A673 (cell line): Measurements from ENCODE around the gene ACACA. TPM values are rescaled to one million over a fixed set of nuclear protein-coding genes. Genes with fewer than 3 reads are reported as not detected.
A peak's percentile ranks its signal among the peaks of the same experiment; 100 is the strongest.

Experiments used
- BruUV-seq: library from RNA; stranded (reverse); fragments of 400-500 nt; replicated peaks from 2 replicates; lab custom pipeline; 2021; lab: Mats Ljungman, UMichigan
- CTCF ChIA-PET: fragments of 300-600 bp; sonication (Branson Sonifier 250); formaldehyde crosslinking; loops from one replicate; lab custom pipeline; 2022; ENCODE audit warnings: antibody characterized with exemption; lab: Charles Lee
- POLR2A ChIA-PET: fragments of 300-600 bp; sonication (Branson Sonifier 250); formaldehyde crosslinking; loops from one replicate; lab custom pipeline; 2022; ENCODE audit warnings: antibody characterized with exemption; ENCODE audit not compliant: low non-redundant PET; lab: Charles Lee
- DNase-seq: peaks from one replicate; pipeline ENCODE4 v3.0.0-alpha.2; 2015; ENCODE audit warnings: low spot score
- H3K27ac ChIP-seq: fragments of 200-600 bp; sonication (generic); 2 replicates; pipeline ENCODE4 v1.5.1; 2016; ENCODE audit warnings: mixed run types, low read depth, mild to moderate bottlenecking, mixed read lengths, antibody characterized with exemption, low read length; ENCODE audit not compliant: poor library complexity, severe bottlenecking
- H3K27me3 ChIP-seq: fragments of 200-600 bp; sonication (generic); replicated peaks from 2 replicates; pipeline ENCODE4 v1.6.1; 2017; ENCODE audit warnings: mixed run types, low read depth, mild to moderate bottlenecking, mixed read lengths, antibody characterized with exemption, low read length; ENCODE audit not compliant: insufficient read depth, poor library complexity
- H3K36me3 ChIP-seq: fragments of 200-600 bp; sonication (generic); 2 replicates; pipeline ENCODE4 v1.6.1; 2016; ENCODE audit warnings: mixed run types, mild to moderate bottlenecking, mixed read lengths, antibody characterized with exemption, low read length; ENCODE audit not compliant: insufficient read depth, poor library complexity, severe bottlenecking
- H3K4me1 ChIP-seq: fragments of 200-600 bp; sonication (generic); 2 replicates; pipeline ENCODE4 v1.6.1; 2017; ENCODE audit warnings: mixed run types, mild to moderate bottlenecking, mixed read lengths, antibody characterized with exemption, low read length; ENCODE audit not compliant: insufficient read depth, poor library complexity, severe bottlenecking
- H3K4me3 ChIP-seq: fragments of 200-600 bp; sonication (generic); 2 replicates; pipeline ENCODE4 v1.5.1; 2016; ENCODE audit warnings: low read depth, mixed run types, mild to moderate bottlenecking, mixed read lengths, low read length; ENCODE audit not compliant: poor library complexity, severe bottlenecking
- H3K9me3 ChIP-seq: fragments of 200-600 bp; sonication (generic); 2 replicates; pipeline ENCODE4 v1.6.1; 2016; ENCODE audit warnings: mixed run types, low read depth, mild to moderate bottlenecking, mixed read lengths, antibody characterized with exemption, low read length; ENCODE audit not compliant: poor library complexity, severe bottlenecking
- EZH2 ChIP-seq: fragments of 200-600 bp; sonication (generic); IDR thresholded peaks from 2 replicates; pipeline ENCODE4 v1.6.1; 2017; ENCODE audit warnings: borderline replicate concordance, low read depth, mild to moderate bottlenecking, mixed read lengths, antibody characterized with exemption, low read length; ENCODE audit not compliant: poor library complexity, severe bottlenecking
- intact Hi-C: fragments of 100-400 bp; cut with micrococcal nuclease; formaldehyde crosslinking; loops from one replicate; pipeline ENCODE4 v1.10.0; 2022; ENCODE audit not compliant: unreplicated experiment
- total RNA-seq: library from RNA; stranded (reverse); gene quantifications from 2 replicates; pipeline ENCODE4 v1.2.3, GENCODE V29; 2021
- TF ChIP-seq, protein P1 (sequence below): fragments of 300-800, 200-600 bp; sonication (generic); conservative IDR thresholded peaks from 2 replicates; pipeline ENCODE4 v1.5.1; 2017; ENCODE audit warnings: low read depth, mild to moderate bottlenecking, antibody characterized with exemption, low read length, moderate library complexity, mixed read lengths

ACACA gene
- total RNA-seq, 1 experiment from 2014 or later, result 68.3 TPM

GRCh38 chr17:37301288-37301687 lies 105.3 kb downstream of the ACACA start:
- POLR2A ChIA-PET, result no interaction called here
- BruUV-seq, result no TSS peak
- TF ChIP-seq, protein P1, sequence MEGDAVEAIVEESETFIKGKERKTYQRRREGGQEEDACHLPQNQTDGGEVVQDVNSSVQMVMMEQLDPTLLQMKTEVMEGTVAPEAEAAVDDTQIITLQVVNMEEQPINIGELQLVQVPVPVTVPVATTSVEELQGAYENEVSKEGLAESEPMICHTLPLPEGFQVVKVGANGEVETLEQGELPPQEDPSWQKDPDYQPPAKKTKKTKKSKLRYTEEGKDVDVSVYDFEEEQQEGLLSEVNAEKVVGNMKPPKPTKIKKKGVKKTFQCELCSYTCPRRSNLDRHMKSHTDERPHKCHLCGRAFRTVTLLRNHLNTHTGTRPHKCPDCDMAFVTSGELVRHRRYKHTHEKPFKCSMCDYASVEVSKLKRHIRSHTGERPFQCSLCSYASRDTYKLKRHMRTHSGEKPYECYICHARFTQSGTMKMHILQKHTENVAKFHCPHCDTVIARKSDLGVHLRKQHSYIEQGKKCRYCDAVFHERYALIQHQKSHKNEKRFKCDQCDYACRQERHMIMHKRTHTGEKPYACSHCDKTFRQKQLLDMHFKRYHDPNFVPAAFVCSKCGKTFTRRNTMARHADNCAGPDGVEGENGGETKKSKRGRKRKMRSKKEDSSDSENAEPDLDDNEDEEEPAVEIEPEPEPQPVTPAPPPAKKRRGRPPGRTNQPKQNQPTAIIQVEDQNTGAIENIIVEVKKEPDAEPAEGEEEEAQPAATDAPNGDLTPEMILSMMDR, result no peak
- TF ChIP-seq EZH2, result no peak
- intact Hi-C loops, result no loop called here
- Histone ChIP-seq H3K9me3 (no peaks in the 10 kb centered on the region), H3K27ac (peak overlapping the region; percentile 68), H3K4me3 (no peak overlapping the region), H3K4me1 (peaks cover 19% of the 10 kb centered on the region), H3K36me3 (no peaks in the 10 kb centered on the region), H3K27me3 (no peaks in the 10 kb centered on the region)
- DNase-seq, result peak; percentile 32
- CTCF ChIA-PET, result interaction anchor here (0.7 kb wide), 1 partner anchor 34 kb away, joined by 3 read pairs; no protein-coding TSS in a partner anchor

GRCh38 chr17:37300683-37301082 lies 106.0 kb downstream of the ACACA start:
- peak overlapping the region; percentile 68 for H3K27ac ChIP-seq
- TF ChIP-seq EZH2, result no peak
- TF ChIP-seq, protein P1, result no peak
- no peaks in the 10 kb centered on the region for H3K36me3 ChIP-seq
- no peaks in the 10 kb centered on the region for H3K27me3 ChIP-seq
- no peak overlapping the region for H3K4me3 ChIP-seq
- DNase-seq, result no peak
- intact Hi-C loops, result no loop called here
- no peaks in the 10 kb centered on the region for H3K9me3 ChIP-seq
- CTCF ChIA-PET, result interaction anchor here (0.7 kb wide), 1 partner anchor 34 kb away, joined by 3 read pairs; no protein-coding TSS in a partner anchor
- POLR2A ChIA-PET, result no interaction called here
- no TSS peak for BruUV-seq
- H3K4me1 ChIP-seq, result peaks cover 19% of the 10 kb centered on the region

DNA sequence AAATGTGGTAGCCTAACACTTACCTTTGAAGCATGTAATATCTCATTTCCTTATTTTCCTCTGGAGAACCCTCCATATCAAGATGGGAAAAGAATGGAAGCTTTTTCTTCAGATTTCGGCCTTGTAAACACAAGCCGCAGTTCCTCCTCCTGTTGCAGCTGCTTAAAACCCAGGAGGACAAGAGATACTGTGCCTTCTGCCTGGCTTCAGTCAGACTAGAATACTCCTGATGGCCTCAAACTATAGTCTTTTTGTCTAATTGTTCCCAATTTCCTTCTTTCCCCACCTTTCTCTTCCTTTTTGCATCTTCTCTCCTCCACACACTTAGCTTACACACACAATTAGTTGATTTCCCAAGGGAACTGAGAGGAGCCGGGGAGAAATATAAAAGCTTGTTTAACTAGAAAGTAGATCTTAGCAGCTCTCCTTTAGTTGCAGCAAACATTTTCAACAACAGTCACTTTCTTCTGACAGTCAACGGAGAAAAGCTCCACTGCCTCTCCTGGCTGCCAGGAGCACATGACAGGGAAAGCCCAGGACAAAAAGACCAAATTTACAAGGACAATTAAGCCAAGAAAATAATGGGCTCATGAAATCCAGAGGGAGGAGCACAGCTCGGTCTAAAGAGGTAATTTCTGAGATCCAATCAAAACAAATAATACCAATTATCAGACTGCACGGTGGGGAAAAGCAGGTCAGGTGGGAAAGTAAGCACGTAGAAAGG lies 107.2 kb downstream of the ACACA start:
- intact Hi-C loops, result no loop called here
- Histone ChIP-seq H3K4me1 (peaks cover 19% of the 10 kb centered on the region), H3K4me3 (peak overlapping the region; percentile 10), H3K9me3 (no peaks in the 10 kb centered on the region), H3K36me3 (no peaks in the 10 kb centered on the region), H3K27ac (peak overlapping the region; percentile 68), H3K27me3 (no peaks in the 10 kb centered on the region)
- peak; percentile 25 for DNase-seq
- no TSS peak for BruUV-seq
- CTCF ChIA-PET, result no interaction called here
- POLR2A ChIA-PET, result no interaction called here
- TF ChIP-seq EZH2, result no peak
- TF ChIP-seq, protein P1, result no peak
